ENCODE results near the gene PLCD3. TPM values are rescaled to one million over a fixed set of nuclear protein-coding genes. Genes with fewer than 3 reads are reported as not detected.

The PLCD3 gene
- total RNA-seq, 1 experiment from 2014 or later, result 55.8 TPM

- H3K4me3 Mint-ChIP-seq, result peak within 1 kb of the TSS; percentile 99
- H3K36me3 Mint-ChIP-seq, result peaks cover 13% of the 10 kb centered on the region
- peaks cover 31% of the 10 kb centered on the region for H3K4me1 Mint-ChIP-seq
- H3K9me3 Mint-ChIP-seq, result no peaks in the 10 kb centered on the region
- peak; percentile 93 for ATAC-seq
- H3K27ac Mint-ChIP-seq, result peak within 1 kb of the TSS; percentile 96
- POLR2A ChIA-PET, result interaction anchor here (0.5 to 4.7 kb wide), 18 partner anchors 8 to 508 kb away, joined by 3 to 242 read pairs (median 4); partner anchors contain the start of genes ACBD4 and HEXIM1
- H3K27me3 Mint-ChIP-seq (ENCODE audit: low read depth), result no peaks in the 10 kb centered on the region
- CTCF ChIA-PET, result interaction anchor here (0.5 to 7.4 kb wide), 22 partner anchors 11 to 618 kb away, joined by 3 to 171 read pairs (median 4); partner anchors contain the start of genes ACBD4 and HEXIM1
- DNase-seq (ENCODE audit: low spot score), result peak; percentile 98
- TF ChIP-seq HMGA2 (CRISPR knock-in tag; IDR thresholded peaks at IDR 0.05) (peak; percentile 16; the same call in 1 of the 2 replicates), ZNF671 (CRISPR knock-in tag; IDR thresholded peaks at IDR 0.05) (no peak), GABPB1 (CRISPR knock-in tag; IDR thresholded peaks at IDR 0.05) (no peak; the same call in none of the 2 replicates), TEAD4 (CRISPR knock-in tag; IDR thresholded peaks at IDR 0.05) (no peak; the same call in 1 of the 2 replicates), ZNF138 (CRISPR knock-in tag; conservative IDR thresholded peaks at IDR 0.05) (no peak), ATF6 (CRISPR knock-in tag; IDR thresholded peaks at IDR 0.05) (no peak), STAT6 (CRISPR knock-in tag; conservative IDR thresholded peaks at IDR 0.05; ENCODE audit: low read depth) (no peak), ZNF416 (CRISPR knock-in tag; IDR thresholded peaks at IDR 0.05) (0 out of 2 replicates have a peak, but pooled peaks have one; percentile 75), MXD4 (CRISPR knock-in tag; IDR thresholded peaks at IDR 0.05; ENCODE audit: borderline replicate concordance) (no peak), MYBL2 (CRISPR knock-in tag; IDR thresholded peaks at IDR 0.05) (peak; percentile 69), JAZF1 (CRISPR knock-in tag; IDR thresholded peaks at IDR 0.05) (no peak), ZNF219 (CRISPR knock-in tag; IDR thresholded peaks at IDR 0.05; ENCODE audit: borderline replicate concordance) (0 out of 2 replicates have a peak, but pooled peaks have one; percentile 63), E2F5 (CRISPR knock-in tag; IDR thresholded peaks at IDR 0.05) (no peak), TEAD1 (CRISPR knock-in tag; IDR thresholded peaks at IDR 0.05) (no peak), ARID4B (CRISPR knock-in tag; IDR thresholded peaks at IDR 0.05; ENCODE audit: borderline replicate concordance) (no peak; the same call in 1 of the 2 replicates), CDX4 (CRISPR knock-in tag; IDR thresholded peaks at IDR 0.05; ENCODE audit: borderline replicate concordance) (no peak), FOXP1 (CRISPR knock-in tag; IDR thresholded peaks at IDR 0.05; ENCODE audit: borderline replicate concordance) (peak; percentile 67; the same call in 1 of the 2 replicates), JUN (CRISPR knock-in tag; IDR thresholded peaks at IDR 0.05) (0 out of 2 replicates have a peak, but pooled peaks have one; percentile 9)
- TF ChIP-seq, protein P1, sequence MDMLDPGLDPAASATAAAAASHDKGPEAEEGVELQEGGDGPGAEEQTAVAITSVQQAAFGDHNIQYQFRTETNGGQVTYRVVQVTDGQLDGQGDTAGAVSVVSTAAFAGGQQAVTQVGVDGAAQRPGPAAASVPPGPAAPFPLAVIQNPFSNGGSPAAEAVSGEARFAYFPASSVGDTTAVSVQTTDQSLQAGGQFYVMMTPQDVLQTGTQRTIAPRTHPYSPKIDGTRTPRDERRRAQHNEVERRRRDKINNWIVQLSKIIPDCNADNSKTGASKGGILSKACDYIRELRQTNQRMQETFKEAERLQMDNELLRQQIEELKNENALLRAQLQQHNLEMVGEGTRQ (CRISPR knock-in tag; IDR thresholded peaks at IDR 0.05), result no peak
- TF ChIP-seq, protein P2, sequence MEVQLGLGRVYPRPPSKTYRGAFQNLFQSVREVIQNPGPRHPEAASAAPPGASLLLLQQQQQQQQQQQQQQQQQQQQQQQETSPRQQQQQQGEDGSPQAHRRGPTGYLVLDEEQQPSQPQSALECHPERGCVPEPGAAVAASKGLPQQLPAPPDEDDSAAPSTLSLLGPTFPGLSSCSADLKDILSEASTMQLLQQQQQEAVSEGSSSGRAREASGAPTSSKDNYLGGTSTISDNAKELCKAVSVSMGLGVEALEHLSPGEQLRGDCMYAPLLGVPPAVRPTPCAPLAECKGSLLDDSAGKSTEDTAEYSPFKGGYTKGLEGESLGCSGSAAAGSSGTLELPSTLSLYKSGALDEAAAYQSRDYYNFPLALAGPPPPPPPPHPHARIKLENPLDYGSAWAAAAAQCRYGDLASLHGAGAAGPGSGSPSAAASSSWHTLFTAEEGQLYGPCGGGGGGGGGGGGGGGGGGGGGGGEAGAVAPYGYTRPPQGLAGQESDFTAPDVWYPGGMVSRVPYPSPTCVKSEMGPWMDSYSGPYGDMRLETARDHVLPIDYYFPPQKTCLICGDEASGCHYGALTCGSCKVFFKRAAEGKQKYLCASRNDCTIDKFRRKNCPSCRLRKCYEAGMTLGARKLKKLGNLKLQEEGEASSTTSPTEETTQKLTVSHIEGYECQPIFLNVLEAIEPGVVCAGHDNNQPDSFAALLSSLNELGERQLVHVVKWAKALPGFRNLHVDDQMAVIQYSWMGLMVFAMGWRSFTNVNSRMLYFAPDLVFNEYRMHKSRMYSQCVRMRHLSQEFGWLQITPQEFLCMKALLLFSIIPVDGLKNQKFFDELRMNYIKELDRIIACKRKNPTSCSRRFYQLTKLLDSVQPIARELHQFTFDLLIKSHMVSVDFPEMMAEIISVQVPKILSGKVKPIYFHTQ (CRISPR knock-in tag; IDR thresholded peaks at IDR 0.05), result no peak; the same call in 1 of the 2 replicates
These were observed 29.1 kb upstream of the PLCD3 start, which contains the start of gene HEXIM2 for GRCh38 chr17:45161288-45162024. HEXIM2 (plus strand) TSS chr17:45161875; CDS start chr17:45162794, 919 bp downstream.

Measured in WTC11 (cell line).